ENCODE measurements around the gene DNAI2.
"Not testable (repeated sequence)": the region's sequence is repeated elsewhere in the genome, so short reads cannot be mapped to it uniquely, and the experiment has no call there.

Gene DNAI2

GRCh38 chr17:74245145-74245831, 28.7 kb upstream of the DNAI2 start:
- peak; percentile 96 for DNase-seq (ENCODE audit: low spot score)

GRCh38 chr17:74245871-74246270, 28.2 kb upstream of the DNAI2 start:
- DNase-seq (ENCODE audit: low spot score) = no peak

GRCh38 chr17:74249590-74250270, 24.3 kb upstream of the DNAI2 start:
- peak; percentile 53 for DNase-seq (ENCODE audit: low spot score)

GRCh38 chr17:74250324-74250995, 23.6 kb upstream of the DNAI2 start:
- no peak for DNase-seq (ENCODE audit: low spot score)

- DNase-seq (ENCODE audit: low spot score) = no peak
These were observed 23.0 kb upstream of the DNAI2 start for GRCh38 chr17:74251051-74251450.

GRCh38 chr17:74251569-74251968, 22.5 kb upstream of the DNAI2 start:
- no peak for DNase-seq (ENCODE audit: low spot score)

GRCh38 chr17:74252211-74252610, 21.8 kb upstream of the DNAI2 start:
- DNase-seq (ENCODE audit: low spot score) = no peak

GRCh38 chr17:74253036-74253435, 21.0 kb upstream of the DNAI2 start:
- no peak for DNase-seq (ENCODE audit: low spot score)

- no peak for DNase-seq (ENCODE audit: low spot score)
These were observed 16.7 kb upstream of the DNAI2 start for GRCh38 chr17:74257311-74257710.

- no peak for DNase-seq (ENCODE audit: low spot score)
These were observed 14.1 kb upstream of the DNAI2 start for GRCh38 chr17:74259667-74260524.

- no peak for DNase-seq (ENCODE audit: low spot score)
These were observed 13.5 kb upstream of the DNAI2 start for GRCh38 chr17:74260525-74260850.

GRCh38 chr17:74262601-74263000, 11.4 kb upstream of the DNAI2 start:
- DNase-seq (ENCODE audit: low spot score) = no peak

GRCh38 chr17:74267054-74267453, 7.0 kb upstream of the DNAI2 start:
- not testable (repeated sequence) for DNase-seq (ENCODE audit: low spot score)

GRCh38 chr17:74267579-74267978, 6.5 kb upstream of the DNAI2 start:
- DNase-seq (ENCODE audit: low spot score) = no peak

- no peak for DNase-seq (ENCODE audit: low spot score)
These were observed 6.0 kb upstream of the DNAI2 start for GRCh38 chr17:74267987-74268499.

GRCh38 chr17:74268558-74268957, 5.5 kb upstream of the DNAI2 start:
- DNase-seq (ENCODE audit: low spot score) = no peak

- peak; percentile 72 for DNase-seq (ENCODE audit: low spot score)
These were observed 3.7 kb upstream of the DNAI2 start for GRCh38 chr17:74270333-74270732.

- DNase-seq (ENCODE audit: low spot score) = no peak
These were observed 2.8 kb upstream of the DNAI2 start for GRCh38 chr17:74271281-74271680.

GRCh38 chr17:74271901-74272561, 2.0 kb upstream of the DNAI2 start:
- DNase-seq (ENCODE audit: low spot score) = peak; percentile 91

- DNase-seq (ENCODE audit: low spot score) = no peak
These were observed 1.3 kb upstream of the DNAI2 start for GRCh38 chr17:74272731-74273201.

GRCh38 chr17:74274709-74275340, 791 bp downstream of the DNAI2 start:
- no peak for DNase-seq (ENCODE audit: low spot score)

Measured in Ammon's horn (tissue), 1 donor.